Stomach (tissue), 4 donors: ENCODE results near the gene GPR17.

Experiments
- CTCF ChIP-seq, 7 experiments: fragments of 450-650 bp in 4 of 7; fragments of 200-600 bp in 3 of 7; sonication (generic) in 3 of 7; IDR thresholded peaks; one replicate each; pipeline ENCODE4 v1.5.1; 2016 to 2019; ENCODE audit warnings: antibody characterized with exemption in 7 of 7, control low read depth in 2 of 7, mild to moderate bottlenecking in 1 of 7
- EP300 ChIP-seq: sonication (generic); formaldehyde crosslinking; IDR thresholded peaks from one replicate; pipeline ENCODE4 v1.6.1; 2017; ENCODE audit warnings: antibody characterized with exemption

GRCh38 chr2:127649684-127650040 lies 3.7 kb downstream of the GPR17 start:
- TF ChIP-seq CTCF (IDR thresholded peaks at IDR 0.05) (peak in 5 of 7 experiments; percentile 64 to 90 (median 76)), EP300 (no peak)
